ENCODE results near the gene ADAMTS16.

DNA sequence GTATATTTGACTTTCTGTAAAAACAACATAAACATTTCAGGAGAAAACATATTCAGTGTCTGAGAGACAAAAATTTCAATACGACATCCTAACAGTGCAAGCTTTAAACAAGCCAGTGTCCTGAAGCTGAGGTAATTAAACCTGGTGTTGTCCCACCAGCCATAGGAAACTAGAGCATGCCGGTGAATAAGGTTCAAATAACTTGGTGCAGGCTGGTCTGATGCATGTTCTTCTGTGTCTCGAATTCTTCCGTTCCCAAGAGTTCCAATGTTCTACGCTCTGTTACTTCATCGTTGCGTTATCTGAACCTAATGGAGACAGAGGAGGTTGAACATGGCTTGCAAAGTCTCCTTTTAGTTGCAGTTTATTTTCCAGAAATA, 48.9 kb downstream of the ADAMTS16 start:
- TF ChIP-seq CTCF (IDR thresholded peaks at IDR 0.05), result no peak
- no peak for TF ChIP-seq EZH2phosphoT487 (IDR thresholded peaks at IDR 0.05)

Measured in neural progenitor cell (in vitro differentiated cells).